Measurements from ENCODE around the gene CDH13. TPM values are rescaled to one million over a fixed set of nuclear protein-coding genes. Genes with fewer than 3 reads are reported as not detected.

CDH13 gene
- total RNA-seq, 1 experiment from 2014 or later, result not detected

DNA sequence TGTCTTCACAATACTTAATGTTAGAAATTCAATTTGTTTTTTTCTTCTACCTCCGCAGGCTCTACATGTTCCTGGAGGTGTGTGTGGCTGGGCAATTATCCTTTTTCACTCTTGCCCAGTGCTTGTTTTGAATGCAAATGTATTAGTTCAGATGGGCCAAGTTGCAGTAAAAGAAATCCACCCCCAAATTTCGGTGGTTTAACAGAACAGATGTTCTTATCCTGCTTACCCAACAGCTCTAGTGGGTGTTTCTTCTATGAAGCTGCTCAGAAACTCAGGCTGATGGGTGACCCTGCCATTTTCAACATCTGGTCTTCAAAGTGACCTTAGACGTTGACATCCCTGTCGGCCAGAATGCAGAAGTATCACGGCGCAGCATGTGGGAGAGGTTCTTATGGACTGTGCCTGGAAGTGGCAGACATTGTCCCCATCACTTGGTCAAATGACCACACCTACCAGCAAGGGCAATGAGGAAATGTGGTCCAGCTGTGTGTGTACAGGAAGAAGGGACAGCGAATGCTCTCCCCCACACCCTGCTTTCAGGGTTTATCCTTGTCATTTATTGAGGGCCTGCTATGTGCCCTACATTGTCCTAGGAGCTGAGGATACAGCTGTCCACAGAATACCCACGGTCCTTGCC, 157.3 kb downstream of the CDH13 start:
- in situ Hi-C loops (cut with HindIII; ENCODE audit: low pct_unique_long_range_greater_than_20kb, low sequenced_read_pairs), result no loop called here
- DNase-seq (ENCODE audit: low read depth, low spot score), result no peak

GRCh38 chr16:82784573-82784968, 157.8 kb downstream of the CDH13 start:
- no peak for DNase-seq (ENCODE audit: low read depth, low spot score)
- in situ Hi-C loops (cut with HindIII; ENCODE audit: low pct_unique_long_range_greater_than_20kb, low sequenced_read_pairs), result no loop called here

DNA sequence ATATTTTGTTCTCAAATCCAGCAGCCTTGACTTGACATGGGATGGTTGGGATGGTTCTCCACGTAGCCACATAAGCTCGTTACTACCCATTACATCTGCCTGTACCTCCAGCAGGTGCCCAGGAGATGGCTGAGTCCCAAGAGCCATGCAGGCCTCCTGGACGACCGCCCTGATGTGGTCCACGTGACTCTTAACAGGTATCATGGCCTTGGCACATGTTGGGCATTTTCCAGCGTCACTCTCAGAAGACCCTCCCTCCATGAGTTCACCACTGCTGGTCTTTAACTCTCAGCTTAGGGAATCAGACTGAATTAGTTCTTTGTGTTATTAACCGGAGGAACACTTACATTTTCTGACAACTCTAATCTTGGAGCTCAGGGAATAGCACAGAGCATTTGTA, 161.5 kb downstream of the CDH13 start:
- DNase-seq (ENCODE audit: low read depth, low spot score), result no peak
- in situ Hi-C loops (cut with HindIII; ENCODE audit: low pct_unique_long_range_greater_than_20kb, low sequenced_read_pairs), result no loop called here

DNA sequence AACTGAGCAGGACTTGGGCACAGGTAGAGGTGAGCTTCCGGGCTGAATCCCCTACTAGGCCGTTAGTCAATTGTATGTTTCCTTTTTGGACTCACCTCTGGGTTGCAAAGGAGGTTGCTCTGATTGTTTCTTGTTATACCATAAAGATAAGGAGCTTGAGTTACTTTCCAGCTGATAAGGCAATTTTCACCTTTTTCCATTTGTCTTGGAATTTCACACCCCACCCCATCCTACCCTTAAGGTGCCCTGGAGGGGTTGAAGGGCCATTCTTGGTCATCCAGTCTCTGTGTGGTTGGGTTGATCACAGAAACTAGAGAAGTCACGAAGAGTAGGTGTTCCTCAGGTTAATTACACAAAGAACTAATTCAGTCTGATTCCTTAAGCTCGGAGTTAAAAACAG, 162.2 kb downstream of the CDH13 start:
- in situ Hi-C loops (cut with HindIII; ENCODE audit: low pct_unique_long_range_greater_than_20kb, low sequenced_read_pairs), result no loop called here
- DNase-seq (ENCODE audit: low read depth, low spot score), result no peak

DNA sequence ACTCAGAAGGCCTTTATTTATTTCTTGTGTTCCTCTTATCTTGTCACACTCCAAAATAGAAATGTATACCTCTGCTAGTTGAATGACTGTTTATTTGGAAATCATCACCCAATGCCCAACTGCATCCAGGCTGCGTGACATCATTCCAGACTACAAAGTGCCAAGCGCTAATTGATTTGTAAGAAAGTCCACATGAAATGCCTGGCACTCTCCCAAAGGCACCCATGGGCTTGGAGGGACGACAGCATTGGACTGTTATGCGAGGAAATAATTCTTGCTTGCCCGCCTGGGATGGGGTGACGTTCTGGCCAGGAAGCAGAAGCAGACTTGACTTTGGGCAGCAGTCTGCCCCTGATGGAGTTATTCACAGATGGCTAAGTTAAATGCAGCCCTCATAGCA, 165.9 kb downstream of the CDH13 start:
- DNase-seq (ENCODE audit: low read depth, low spot score), result no peak
- in situ Hi-C loops (cut with HindIII; ENCODE audit: low pct_unique_long_range_greater_than_20kb, low sequenced_read_pairs), result no loop called here

DNA sequence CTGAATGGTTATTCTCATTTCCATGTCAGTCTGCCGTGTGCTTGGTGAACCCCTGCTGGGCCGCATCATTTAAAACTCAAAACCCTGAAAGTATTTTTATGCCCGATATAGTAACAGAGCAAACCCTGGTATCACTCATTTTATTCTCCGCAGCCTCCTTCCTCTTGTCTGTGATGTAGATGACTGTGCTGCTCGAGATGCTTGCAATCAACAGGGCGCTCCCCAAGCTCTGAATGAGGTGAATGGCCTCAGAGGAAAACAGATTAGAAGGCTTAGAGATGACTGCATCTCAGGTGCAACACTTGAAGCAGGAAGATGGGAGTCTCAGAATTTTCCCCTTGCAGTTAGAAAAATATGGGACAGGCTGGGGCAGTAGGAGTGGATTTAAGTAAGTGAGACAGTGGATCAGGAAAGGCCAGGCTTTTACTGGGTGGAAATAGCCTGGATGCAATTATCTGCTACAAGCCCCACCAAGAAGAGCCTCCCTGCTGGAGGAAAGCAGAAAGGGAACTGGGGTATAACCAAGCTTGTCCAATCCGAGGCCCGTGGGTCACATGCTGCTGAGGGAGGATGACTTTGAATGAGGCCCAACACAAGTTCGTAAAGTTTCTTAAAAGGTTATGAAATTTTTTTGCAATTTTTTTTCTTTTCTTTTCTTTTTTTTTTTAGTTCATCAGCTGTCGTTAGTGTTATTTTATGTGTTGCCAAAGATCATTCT, 166.9 kb downstream of the CDH13 start:
- no peak for DNase-seq (ENCODE audit: low read depth, low spot score)
- in situ Hi-C loops (cut with HindIII; ENCODE audit: low pct_unique_long_range_greater_than_20kb, low sequenced_read_pairs), result no loop called here

DNA sequence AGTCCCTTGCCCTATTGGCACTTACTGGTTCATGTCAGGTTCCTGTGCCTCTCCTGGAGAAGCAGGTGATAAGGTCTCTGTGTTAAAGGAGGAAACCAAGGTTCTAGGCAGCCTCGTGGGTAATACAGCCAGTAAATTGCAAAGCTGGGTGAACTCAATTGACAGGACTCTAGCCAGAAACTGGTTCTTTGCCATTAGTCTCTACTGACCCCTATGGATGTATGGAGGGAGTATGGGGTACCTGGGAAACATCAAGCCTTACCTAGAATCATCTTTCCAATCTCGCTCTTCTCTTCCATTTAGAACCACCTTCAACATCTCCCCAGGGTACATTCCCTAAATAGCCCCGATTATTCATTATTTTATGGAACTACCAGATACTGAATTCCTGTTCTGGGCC, 169.3 kb downstream of the CDH13 start:
- in situ Hi-C loops (cut with HindIII; ENCODE audit: low pct_unique_long_range_greater_than_20kb, low sequenced_read_pairs), result no loop called here
- no peak for DNase-seq (ENCODE audit: low read depth, low spot score)

DNA sequence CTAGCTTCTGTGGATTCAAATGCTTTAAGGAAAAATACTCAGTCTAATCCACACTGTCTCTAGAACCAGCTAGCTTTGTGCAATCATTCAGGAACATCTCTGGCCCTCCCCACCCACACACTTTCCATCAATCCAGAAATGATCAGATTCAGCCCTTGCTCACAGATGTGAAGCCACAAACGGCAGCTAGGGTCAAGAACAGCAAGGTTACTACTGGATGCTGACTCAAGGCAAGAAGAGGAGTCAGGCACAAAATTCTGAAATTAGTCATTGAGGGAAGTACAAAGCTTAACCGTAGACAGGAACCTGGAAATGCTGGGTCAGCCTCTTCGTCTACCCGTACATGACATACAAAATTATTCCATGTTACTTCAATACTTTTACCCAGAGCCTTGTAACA, 174.6 kb downstream of the CDH13 start:
- no peak for DNase-seq (ENCODE audit: low read depth, low spot score)
- in situ Hi-C loops (cut with HindIII; ENCODE audit: low pct_unique_long_range_greater_than_20kb, low sequenced_read_pairs), result no loop called here

DNA sequence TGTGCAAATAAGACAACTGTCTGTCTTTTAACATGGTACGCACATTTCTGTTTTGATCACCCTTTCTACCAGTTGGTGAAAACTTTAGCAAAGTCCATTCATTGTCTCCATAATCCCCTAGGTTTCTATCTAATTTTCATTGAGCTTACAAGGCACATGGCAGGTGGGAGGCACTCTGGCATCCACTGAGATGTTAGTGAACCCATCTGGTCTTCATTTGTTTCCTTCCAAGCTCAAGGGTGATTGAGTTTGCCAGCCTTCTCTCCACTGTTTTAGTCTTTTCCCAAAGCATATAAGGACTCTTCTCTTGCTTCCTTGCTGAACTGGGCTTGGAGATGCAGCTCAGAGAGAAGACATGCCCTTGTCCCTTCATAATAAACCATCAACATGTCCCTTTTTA, 179.1 kb downstream of the CDH13 start:
- no peak for DNase-seq (ENCODE audit: low read depth, low spot score)
- in situ Hi-C loops (cut with HindIII; ENCODE audit: low pct_unique_long_range_greater_than_20kb, low sequenced_read_pairs), result no loop called here

- DNase-seq (ENCODE audit: low read depth, low spot score), result no peak
- in situ Hi-C loops (cut with HindIII; ENCODE audit: low pct_unique_long_range_greater_than_20kb, low sequenced_read_pairs), result no loop called here
Observed at GRCh38 chr16:82807311-82807710, 180.5 kb downstream of the CDH13 start.

- DNase-seq (ENCODE audit: low read depth, low spot score), result no peak
- in situ Hi-C loops (cut with HindIII; ENCODE audit: low pct_unique_long_range_greater_than_20kb, low sequenced_read_pairs), result no loop called here
Observed at GRCh38 chr16:82808036-82808435, 181.3 kb downstream of the CDH13 start.

- in situ Hi-C loops (cut with HindIII; ENCODE audit: low pct_unique_long_range_greater_than_20kb, low sequenced_read_pairs), result no loop called here
- DNase-seq (ENCODE audit: low read depth, low spot score), result no peak
Observed at GRCh38 chr16:82810077-82810476, 183.3 kb downstream of the CDH13 start.

DNA sequence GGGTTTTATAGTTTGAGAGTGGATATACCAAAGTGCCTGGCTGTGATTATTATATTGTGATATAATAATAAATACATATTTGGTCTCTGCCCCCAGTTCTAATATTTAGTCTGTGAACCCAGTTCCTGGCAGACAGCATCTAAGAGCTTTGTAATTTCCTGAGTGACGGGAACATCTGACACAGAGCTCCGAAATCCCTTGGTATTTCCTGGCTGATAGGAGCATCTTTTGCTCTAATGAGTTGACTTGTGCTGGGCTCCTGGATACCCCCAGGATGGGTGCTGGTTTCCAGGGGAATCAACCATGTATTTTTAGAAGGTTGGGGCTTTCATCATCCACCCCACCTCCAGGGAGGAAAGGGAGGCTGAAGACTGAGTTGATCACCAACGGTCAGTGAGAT, 187.3 kb downstream of the CDH13 start:
- no peak for DNase-seq (ENCODE audit: low read depth, low spot score)
- in situ Hi-C loops (cut with HindIII; ENCODE audit: low pct_unique_long_range_greater_than_20kb, low sequenced_read_pairs), result no loop called here

- DNase-seq (ENCODE audit: low read depth, low spot score), result no peak
- in situ Hi-C loops (cut with HindIII; ENCODE audit: low pct_unique_long_range_greater_than_20kb, low sequenced_read_pairs), result no loop called here
Observed at GRCh38 chr16:82819286-82819685, 192.5 kb downstream of the CDH13 start.

GRCh38 chr16:82820855-82821254, 194.1 kb downstream of the CDH13 start:
- in situ Hi-C loops (cut with HindIII; ENCODE audit: low pct_unique_long_range_greater_than_20kb, low sequenced_read_pairs), result no loop called here
- DNase-seq (ENCODE audit: low read depth, low spot score), result no peak

GRCh38 chr16:82824408-82824807, 197.6 kb downstream of the CDH13 start:
- DNase-seq (ENCODE audit: low read depth, low spot score), result no peak
- in situ Hi-C loops (cut with HindIII; ENCODE audit: low pct_unique_long_range_greater_than_20kb, low sequenced_read_pairs), result no loop called here

DNA sequence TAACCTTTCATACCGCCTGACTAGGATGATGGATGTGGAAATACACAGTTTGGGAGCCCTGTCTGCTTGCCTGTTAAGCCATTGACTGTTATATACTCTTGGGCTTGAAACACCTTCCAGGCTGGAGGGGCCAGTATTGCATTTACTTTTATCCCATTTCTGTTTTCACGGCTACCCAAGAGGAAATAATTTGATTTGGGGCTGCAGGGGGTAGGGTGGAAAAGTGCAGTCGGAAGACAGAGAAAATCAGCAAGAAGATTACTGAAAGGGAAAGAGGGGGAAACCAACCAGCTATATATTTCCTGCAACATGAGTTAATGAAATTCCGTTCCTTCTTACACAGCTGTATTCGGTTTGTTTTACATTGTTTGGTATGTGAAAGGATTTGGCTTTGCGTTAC, 202.5 kb downstream of the CDH13 start:
- no peak for DNase-seq (ENCODE audit: low read depth, low spot score)
- in situ Hi-C loops (cut with HindIII; ENCODE audit: low pct_unique_long_range_greater_than_20kb, low sequenced_read_pairs), result no loop called here

GRCh38 chr16:82830944-82831343, 204.2 kb downstream of the CDH13 start:
- no peak for DNase-seq (ENCODE audit: low read depth, low spot score)
- in situ Hi-C loops (cut with HindIII; ENCODE audit: low pct_unique_long_range_greater_than_20kb, low sequenced_read_pairs), result no loop called here

GRCh38 chr16:82832821-82833220, 206.1 kb downstream of the CDH13 start:
- no peak for DNase-seq (ENCODE audit: low read depth, low spot score)
- in situ Hi-C loops (cut with HindIII; ENCODE audit: low pct_unique_long_range_greater_than_20kb, low sequenced_read_pairs), result no loop called here
